Measurements from ENCODE around the gene SHC3.

DNA sequence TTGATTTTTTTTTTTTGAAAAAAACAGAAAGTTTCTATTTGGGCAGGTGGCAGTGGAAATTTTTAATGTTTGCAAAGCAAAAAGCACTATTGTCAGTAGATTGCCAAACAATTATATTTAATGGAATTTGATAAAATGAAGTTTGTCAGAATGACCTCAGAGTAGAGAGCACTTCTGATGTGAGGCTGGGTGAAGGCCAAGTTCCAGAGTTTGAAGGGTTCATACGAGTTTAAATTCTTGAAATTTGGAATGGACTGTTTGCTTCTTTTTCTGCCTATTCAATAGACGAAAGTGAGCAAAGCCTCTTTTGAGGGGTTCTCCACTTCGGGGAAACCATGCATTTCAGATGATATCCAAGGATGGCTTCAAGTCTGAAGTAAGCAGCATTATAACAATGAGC, 7.4 kb downstream of the SHC3 start:
- TF ChIP-seq, protein P1, sequence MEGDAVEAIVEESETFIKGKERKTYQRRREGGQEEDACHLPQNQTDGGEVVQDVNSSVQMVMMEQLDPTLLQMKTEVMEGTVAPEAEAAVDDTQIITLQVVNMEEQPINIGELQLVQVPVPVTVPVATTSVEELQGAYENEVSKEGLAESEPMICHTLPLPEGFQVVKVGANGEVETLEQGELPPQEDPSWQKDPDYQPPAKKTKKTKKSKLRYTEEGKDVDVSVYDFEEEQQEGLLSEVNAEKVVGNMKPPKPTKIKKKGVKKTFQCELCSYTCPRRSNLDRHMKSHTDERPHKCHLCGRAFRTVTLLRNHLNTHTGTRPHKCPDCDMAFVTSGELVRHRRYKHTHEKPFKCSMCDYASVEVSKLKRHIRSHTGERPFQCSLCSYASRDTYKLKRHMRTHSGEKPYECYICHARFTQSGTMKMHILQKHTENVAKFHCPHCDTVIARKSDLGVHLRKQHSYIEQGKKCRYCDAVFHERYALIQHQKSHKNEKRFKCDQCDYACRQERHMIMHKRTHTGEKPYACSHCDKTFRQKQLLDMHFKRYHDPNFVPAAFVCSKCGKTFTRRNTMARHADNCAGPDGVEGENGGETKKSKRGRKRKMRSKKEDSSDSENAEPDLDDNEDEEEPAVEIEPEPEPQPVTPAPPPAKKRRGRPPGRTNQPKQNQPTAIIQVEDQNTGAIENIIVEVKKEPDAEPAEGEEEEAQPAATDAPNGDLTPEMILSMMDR (IDR thresholded peaks at IDR 0.05; ENCODE audit: borderline replicate concordance, extremely low read depth, low read length, poor library complexity, severe bottlenecking) = no peak
- no peak for TF ChIP-seq EZH2 (IDR thresholded peaks at IDR 0.05; ENCODE audit: borderline replicate concordance, low read depth, low read length, severe bottlenecking)

Measured in DND-41 (cell line).